HEK293 (cell line): ENCODE results near the gene SCUBE1.

Source experiments
- FEZF1 ChIP-seq: fragments of 450-650 bp; formaldehyde crosslinking; IDR thresholded peaks from 2 replicates; pipeline ENCODE4 v1.5.1; 2016; ENCODE audit warnings: missing biosample characterization, missing genetic modification characterization
- GFI1B ChIP-seq: fragments of 450-650 bp; formaldehyde crosslinking; IDR thresholded peaks from 2 replicates; pipeline ENCODE4 v1.5.1; 2016; ENCODE audit warnings: missing biosample characterization, missing genetic modification characterization
- HOXD13 ChIP-seq: sonication (generic); formaldehyde crosslinking; IDR thresholded peaks from 2 replicates; pipeline ENCODE4 v1.8.0; 2022; ENCODE audit warnings: missing genetic modification reagents, borderline replicate concordance
- SALL2 ChIP-seq: fragments of 450-650 bp; formaldehyde crosslinking; IDR thresholded peaks from 2 replicates; pipeline ENCODE4 v1.5.0; 2017; ENCODE audit warnings: missing biosample characterization, mild to moderate bottlenecking, missing genetic modification characterization, borderline replicate concordance
- SETDB1 ChIP-seq: IDR thresholded peaks from one replicate; pipeline ENCODE4 v1.6.1; 2017; ENCODE audit warnings: mild to moderate bottlenecking, low read length, moderate library complexity, mixed read lengths; ENCODE audit not compliant: insufficient read length
- SP2 ChIP-seq: fragments of 450-650 bp; formaldehyde crosslinking; IDR thresholded peaks from 2 replicates; pipeline ENCODE4 v1.5.1; 2016; ENCODE audit warnings: missing biosample characterization, missing genetic modification characterization
- YY2 ChIP-seq: fragments of 450-650 bp; formaldehyde crosslinking; IDR thresholded peaks from 2 replicates; pipeline ENCODE4 v1.5.1; 2016; ENCODE audit warnings: missing biosample characterization, missing genetic modification characterization
- ZBTB1 ChIP-seq: fragments of 450-650 bp; formaldehyde crosslinking; IDR thresholded peaks from 2 replicates; pipeline ENCODE4 v1.5.1; 2016; ENCODE audit warnings: missing biosample characterization, missing genetic modification characterization
- ZBTB20 ChIP-seq: fragments of 450-650 bp; formaldehyde crosslinking; IDR thresholded peaks from 2 replicates; pipeline ENCODE4 v1.5.1; 2016; ENCODE audit warnings: missing biosample characterization, missing genetic modification characterization
- ZBTB26 ChIP-seq: fragments of 450-650 bp; formaldehyde crosslinking; optimal IDR thresholded peaks from 2 replicates; pipeline ENCODE3; 2016; ENCODE audit warnings: missing biosample characterization, mild to moderate bottlenecking, missing genetic modification characterization
- ZEB2 ChIP-seq: fragments of 450-650 bp; formaldehyde crosslinking; IDR thresholded peaks from 2 replicates; pipeline ENCODE4 v1.5.1; 2016; ENCODE audit warnings: missing biosample characterization, missing genetic modification characterization
- ZNF114 ChIP-seq: fragments of 450-650 bp; formaldehyde crosslinking; IDR thresholded peaks from 2 replicates; pipeline ENCODE4 v1.5.0; 2017; ENCODE audit warnings: missing biosample characterization, missing genetic modification characterization
- ZNF169 ChIP-seq: fragments of 450-650 bp; formaldehyde crosslinking; IDR thresholded peaks from 2 replicates; pipeline ENCODE4 v1.5.1; 2016; ENCODE audit warnings: missing biosample characterization, missing genetic modification characterization
- ZNF280D ChIP-seq: fragments of 450-650 bp; formaldehyde crosslinking; IDR thresholded peaks from 2 replicates; pipeline ENCODE4 v1.5.1; 2016; ENCODE audit warnings: missing biosample characterization, missing genetic modification characterization
- ZNF302 ChIP-seq: fragments of 450-650 bp; formaldehyde crosslinking; IDR thresholded peaks from 2 replicates; pipeline ENCODE4 v1.5.1; 2016; ENCODE audit warnings: missing biosample characterization, missing genetic modification characterization, low read depth
- ZNF335 ChIP-seq: fragments of 450-650 bp; formaldehyde crosslinking; conservative IDR thresholded peaks from 2 replicates; pipeline ENCODE4 v1.5.1; 2016; ENCODE audit warnings: missing biosample characterization, missing genetic modification characterization
- ZNF362 ChIP-seq: fragments of 450-650 bp; formaldehyde crosslinking; IDR thresholded peaks from 2 replicates; pipeline ENCODE4 v1.5.1; 2016; ENCODE audit warnings: missing biosample characterization, missing genetic modification characterization
- ZNF426 ChIP-seq: fragments of 450-650 bp; formaldehyde crosslinking; IDR thresholded peaks from 2 replicates; pipeline ENCODE4 v1.5.1; 2017; ENCODE audit warnings: missing biosample characterization, missing genetic modification characterization, mild to moderate bottlenecking, inconsistent platforms, moderate library complexity
- ZNF48 ChIP-seq: fragments of 450-650 bp; formaldehyde crosslinking; IDR thresholded peaks from 2 replicates; pipeline ENCODE4 v1.5.1; 2016; ENCODE audit warnings: missing biosample characterization, missing genetic modification characterization
- ZNF514 ChIP-seq: fragments of 450-650 bp; formaldehyde crosslinking; IDR thresholded peaks from 2 replicates; pipeline ENCODE4 v1.5.1; 2016; ENCODE audit warnings: missing biosample characterization, missing genetic modification characterization
- ZNF518A ChIP-seq: fragments of 450-650 bp; formaldehyde crosslinking; conservative IDR thresholded peaks from 2 replicates; pipeline ENCODE4 v1.5.1; 2016; ENCODE audit warnings: low read depth, missing biosample characterization, missing genetic modification characterization
- ZNF549 ChIP-seq: fragments of 450-650 bp; IDR thresholded peaks from 2 replicates; pipeline ENCODE4 v1.5.1; 2018; ENCODE audit warnings: missing biosample characterization, missing genetic modification characterization, mild to moderate bottlenecking, inconsistent platforms, moderate library complexity
- ZNF580 ChIP-seq: fragments of 450-650 bp; formaldehyde crosslinking; IDR thresholded peaks from 2 replicates; pipeline ENCODE4 v1.5.1; 2016; ENCODE audit warnings: missing biosample characterization, missing genetic modification characterization
- ZNF624 ChIP-seq: fragments of 450-650 bp; formaldehyde crosslinking; IDR thresholded peaks from 2 replicates; pipeline ENCODE4 v1.5.1; 2017; ENCODE audit warnings: missing biosample characterization, missing genetic modification characterization
- ZNF629 ChIP-seq: fragments of 450-650 bp; formaldehyde crosslinking; IDR thresholded peaks from 2 replicates; pipeline ENCODE4 v1.5.1; 2017; ENCODE audit warnings: missing biosample characterization, missing genetic modification characterization
- ZNF658 ChIP-seq: fragments of 450-650 bp; formaldehyde crosslinking; IDR thresholded peaks from 2 replicates; pipeline ENCODE4; 2016; ENCODE audit warnings: missing biosample characterization, missing genetic modification characterization
- ZNF707 ChIP-seq: fragments of 450-650 bp; formaldehyde crosslinking; IDR thresholded peaks from 2 replicates; pipeline ENCODE4 v1.5.1; 2016; ENCODE audit warnings: missing biosample characterization, missing genetic modification characterization
- ZNF768 ChIP-seq: fragments of 450-650 bp; formaldehyde crosslinking; IDR thresholded peaks from 2 replicates; pipeline ENCODE4 v1.5.1; 2018; ENCODE audit warnings: missing biosample characterization, mild to moderate bottlenecking, missing genetic modification characterization
- ZNF777 ChIP-seq: fragments of 450-650 bp; formaldehyde crosslinking; IDR thresholded peaks from 2 replicates; pipeline ENCODE4 v1.5.1; 2017; ENCODE audit warnings: missing biosample characterization, missing genetic modification characterization, borderline replicate concordance
- ZNF792 ChIP-seq: fragments of 450-650 bp; formaldehyde crosslinking; IDR thresholded peaks from 2 replicates; pipeline ENCODE4 v1.5.1; 2016; ENCODE audit warnings: missing biosample characterization, missing genetic modification characterization

Gene SCUBE1

GRCh38 chr22:43289976-43290721 is 53.0 kb downstream of the SCUBE1 start (continued):
- TF ChIP-seq ZBTB26 = no peak
- no peak for TF ChIP-seq SETDB1
- no peak for TF ChIP-seq ZNF514 (tag by site-specific recombination)
- no peak for TF ChIP-seq ZNF426 (tag by site-specific recombination)
- no peak for TF ChIP-seq ZNF624 (tag by site-specific recombination)
- no peak for TF ChIP-seq ZBTB1 (tag by site-specific recombination)
- peak; percentile 67 for TF ChIP-seq ZNF335 (tag by site-specific recombination)
- TF ChIP-seq ZNF792 (tag by site-specific recombination) = no peak
- no peak for TF ChIP-seq ZNF302
- no peak for TF ChIP-seq ZNF280D
- no peak for TF ChIP-seq ZNF707 (tag by site-specific recombination)
- no peak for TF ChIP-seq ZNF362 (tag by site-specific recombination)
- no peak for TF ChIP-seq ZNF580 (tag by site-specific recombination)
- TF ChIP-seq SP2 (tag by site-specific recombination) = no peak
- TF ChIP-seq FEZF1 (tag by site-specific recombination) = no peak
- TF ChIP-seq ZNF658 = no peak
- no peak for TF ChIP-seq ZNF114 (tag by site-specific recombination)
- no peak for TF ChIP-seq ZNF777 (tag by site-specific recombination)
- no peak for TF ChIP-seq ZNF768
- TF ChIP-seq ZNF48 (tag by site-specific recombination) = no peak
- no peak for TF ChIP-seq ZNF629 (tag by site-specific recombination)
- peak; percentile 44; the same call in 1 of the 2 replicates for TF ChIP-seq ZBTB20 (tag by site-specific recombination)
- no peak for TF ChIP-seq GFI1B (tag by site-specific recombination)
- TF ChIP-seq ZEB2 = no peak
- no peak for TF ChIP-seq ZNF518A (tag by site-specific recombination)
- TF ChIP-seq HOXD13 (CRISPR knock-in tag) = no peak
- no peak for TF ChIP-seq SALL2
- no peak for TF ChIP-seq YY2
- no peak for TF ChIP-seq ZNF169 (tag by site-specific recombination)
- no peak for TF ChIP-seq ZNF549 (tag by site-specific recombination)
